ENCODE measurements around the gene RALGAPB. TPM values are rescaled to one million over a fixed set of nuclear protein-coding genes. Genes with fewer than 3 reads are reported as not detected.

RALGAPB gene
- polyA plus RNA-seq, 2 of the 4 experiments (the other 2 are of a cell fraction): 15.1 to 35.9 TPM

GRCh38 chr20:38585404-38586180, 112.9 kb downstream of the RALGAPB start:
- Histone ChIP-seq H3K4me2 (no peak overlapping the region), H3K4me1 (no peaks in the 10 kb centered on the region), H3K9me3 (no peaks in the 10 kb centered on the region), H3K4me3 (no peak overlapping the region), H3K27ac (no peak overlapping the region)
- ATAC-seq (no peak), FAIRE-seq (no peak), DNase-seq (ENCODE audit: low read depth in 1 of 2, low spot score in 1 of 2) (no peak)
- TF ChIP-seq MAFK (IDR thresholded peaks at IDR 0.05; ENCODE audit: partially characterized antibody) (no peak), CEBPB (IDR thresholded peaks at IDR 0.05) (no peak), RAD21 (conservative IDR thresholded peaks at IDR 0.05 in 1 of 2, IDR thresholded peaks at IDR 0.05 in 1 of 2) (no peak), MYC (IDR thresholded peaks at IDR 0.05; ENCODE audit: borderline replicate concordance, low read length) (no peak), CBX2 (IDR thresholded peaks at IDR 0.05; ENCODE audit: borderline replicate concordance, low read depth) (no peak), HDAC2 (IDR thresholded peaks at IDR 0.05) (no peak), GATA3 (IDR thresholded peaks at IDR 0.05; ENCODE audit: borderline replicate concordance) (no peak), EHMT2 (IDR thresholded peaks at IDR 0.05; ENCODE audit: low read depth) (no peak), NPAS2 (CRISPR knock-in tag; IDR thresholded peaks at IDR 0.05; ENCODE audit: borderline replicate concordance) (no peak), BCL3 (IDR thresholded peaks at IDR 0.05) (no peak), RNF2 (IDR thresholded peaks at IDR 0.05; ENCODE audit: borderline replicate concordance, low read depth) (no peak), HOXB5 (CRISPR knock-in tag; IDR thresholded peaks at IDR 0.05) (no peak), FOXS1 (CRISPR knock-in tag; IDR thresholded peaks at IDR 0.05) (no peak), HEYL (CRISPR knock-in tag; IDR thresholded peaks at IDR 0.05) (no peak), ELK1 (IDR thresholded peaks at IDR 0.05; ENCODE audit: low read depth, low read length) (no peak), BHLHE40 (IDR thresholded peaks at IDR 0.05; ENCODE audit: low read depth, low read length) (no peak), HOXA7 (CRISPR knock-in tag; IDR thresholded peaks at IDR 0.05) (no peak), CTCF (IDR thresholded peaks at IDR 0.05) (no peak), ESRRA (IDR thresholded peaks at IDR 0.05; ENCODE audit: borderline replicate concordance, low read length) (no peak), RARB (CRISPR knock-in tag; IDR thresholded peaks at IDR 0.05) (no peak)
- WGBS (ENCODE audit: missing lambda C conversion rate): 63% methylated on average over 10 of the region's 10 CpGs
- ChIA-PET POLR2A (interaction anchor here (1.1 kb wide), 1 partner anchor 113 kb away, joined by 3 read pairs; the partner anchor contains the start of gene RALGAPB), CTCF (no interaction called here)

- no peak overlapping the region for H3K4me2 ChIP-seq
- TF ChIP-seq REST (IDR thresholded peaks at IDR 0.05): no peak
- no peak for TF ChIP-seq EHF (CRISPR knock-in tag; IDR thresholded peaks at IDR 0.05)
- TF ChIP-seq ZSCAN20 (CRISPR knock-in tag; IDR thresholded peaks at IDR 0.05): no peak
- TF ChIP-seq POLR2AphosphoS2 (conservative IDR thresholded peaks at IDR 0.05; ENCODE audit: low read length): no peak
- WGBS (ENCODE audit: missing lambda C conversion rate): 86% methylated on average over 3 of the region's 3 CpGs
- H3K4me3 ChIP-seq: no peak overlapping the region
- no peaks in the 10 kb centered on the region for H3K4me1 ChIP-seq
- FAIRE-seq: no peak
- CTCF ChIA-PET: no interaction called here
- DNase-seq (ENCODE audit: low read depth in 1 of 2, low spot score in 1 of 2): no peak
- POLR2A ChIA-PET: no interaction called here
- H3K27ac ChIP-seq: no peak overlapping the region
- ATAC-seq: no peak
- no peaks in the 10 kb centered on the region for H3K9me3 ChIP-seq
Observed at GRCh38 chr20:38586181-38586525, 113.5 kb downstream of the RALGAPB start.

Measured in A549 (cell line).